Liver (tissue), 3 donors: Measurements from ENCODE around the gene JAKMIP1.

Experiments used
- GABPA ChIP-seq, 2 donors: IDR thresholded peaks in 1 of 2; conservative IDR thresholded peaks in 1 of 2; 2 replicates each; pipeline ENCODE4 v1.6.1; 2016; ENCODE audit warnings: antibody characterized with exemption in 2 of 2, mild to moderate bottlenecking in 1 of 2, moderate library complexity in 1 of 2
- NR2F2 ChIP-seq: IDR thresholded peaks from 2 replicates; pipeline ENCODE4 v1.6.1; 2016; ENCODE audit warnings: antibody characterized with exemption
- SP1 ChIP-seq: IDR thresholded peaks from 2 replicates; pipeline ENCODE4 v1.6.1; 2018; ENCODE audit warnings: antibody characterized with exemption, mild to moderate bottlenecking
- TAF1 ChIP-seq: conservative IDR thresholded peaks from 2 replicates; pipeline ENCODE4 v1.6.1; 2016; ENCODE audit warnings: antibody characterized with exemption, mild to moderate bottlenecking
- YY1 ChIP-seq: IDR thresholded peaks from 2 replicates; pipeline ENCODE4 v1.6.1; 2016; ENCODE audit warnings: antibody characterized with exemption, mild to moderate bottlenecking
- TF ChIP-seq, protein P1 (sequence below): fragments of 150-350 bp; IDR thresholded peaks from 2 replicates; pipeline ENCODE4 v1.5.1; 2017; ENCODE audit warnings: improper control_type of control experiment, low read depth, low read length; ENCODE audit not compliant: missing input control
- TF ChIP-seq, protein P2 (sequence below): IDR thresholded peaks from 2 replicates; pipeline ENCODE4 v1.6.1; 2016; ENCODE audit warnings: antibody characterized with exemption
- donor health status: healthy.
- donor health status: healthy.

DNA sequence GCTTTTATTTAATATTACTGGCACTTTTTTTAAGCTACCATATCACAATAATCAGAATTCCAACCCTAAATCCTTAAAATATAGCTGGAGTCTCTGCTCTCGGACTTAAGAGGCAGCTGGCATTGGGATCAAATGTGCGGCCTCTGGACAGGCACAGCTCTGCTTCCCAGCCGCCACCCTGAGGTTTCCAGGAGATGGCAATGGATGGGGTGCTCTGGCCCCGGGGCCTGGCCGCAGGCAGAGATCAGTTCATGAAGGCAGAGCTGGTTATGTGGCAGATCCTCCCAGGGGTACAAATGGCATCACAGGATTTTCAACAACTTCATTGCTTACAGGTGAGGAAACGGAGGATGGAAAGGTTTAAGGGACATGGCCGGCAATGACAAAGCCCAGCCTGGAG, 57.8 kb downstream of the JAKMIP1 start:
- TF ChIP-seq, protein P1, sequence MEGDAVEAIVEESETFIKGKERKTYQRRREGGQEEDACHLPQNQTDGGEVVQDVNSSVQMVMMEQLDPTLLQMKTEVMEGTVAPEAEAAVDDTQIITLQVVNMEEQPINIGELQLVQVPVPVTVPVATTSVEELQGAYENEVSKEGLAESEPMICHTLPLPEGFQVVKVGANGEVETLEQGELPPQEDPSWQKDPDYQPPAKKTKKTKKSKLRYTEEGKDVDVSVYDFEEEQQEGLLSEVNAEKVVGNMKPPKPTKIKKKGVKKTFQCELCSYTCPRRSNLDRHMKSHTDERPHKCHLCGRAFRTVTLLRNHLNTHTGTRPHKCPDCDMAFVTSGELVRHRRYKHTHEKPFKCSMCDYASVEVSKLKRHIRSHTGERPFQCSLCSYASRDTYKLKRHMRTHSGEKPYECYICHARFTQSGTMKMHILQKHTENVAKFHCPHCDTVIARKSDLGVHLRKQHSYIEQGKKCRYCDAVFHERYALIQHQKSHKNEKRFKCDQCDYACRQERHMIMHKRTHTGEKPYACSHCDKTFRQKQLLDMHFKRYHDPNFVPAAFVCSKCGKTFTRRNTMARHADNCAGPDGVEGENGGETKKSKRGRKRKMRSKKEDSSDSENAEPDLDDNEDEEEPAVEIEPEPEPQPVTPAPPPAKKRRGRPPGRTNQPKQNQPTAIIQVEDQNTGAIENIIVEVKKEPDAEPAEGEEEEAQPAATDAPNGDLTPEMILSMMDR, result no peak
- no peak for TF ChIP-seq YY1
- no peak for TF ChIP-seq SP1
- TF ChIP-seq GABPA (IDR thresholded peaks at IDR 0.05 in 1 of 2, conservative IDR thresholded peaks at IDR 0.05 in 1 of 2), result no peak
- no peak for TF ChIP-seq TAF1
- TF ChIP-seq, protein P2, sequence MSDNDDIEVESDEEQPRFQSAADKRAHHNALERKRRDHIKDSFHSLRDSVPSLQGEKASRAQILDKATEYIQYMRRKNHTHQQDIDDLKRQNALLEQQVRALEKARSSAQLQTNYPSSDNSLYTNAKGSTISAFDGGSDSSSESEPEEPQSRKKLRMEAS, result no peak
- TF ChIP-seq NR2F2, result no peak
